Stimulated activated CD8-positive, alpha-beta memory T cell treated with anti-CD3 and anti-CD28 coated beads, Interleukin-2, amount 100 ng/mL, for 48 hours (primary cell): Measurements from ENCODE around the gene RXRG.
"Not testable (repeated sequence)": the region's sequence is repeated elsewhere in the genome, so short reads cannot be mapped to it uniquely, and the experiment has no call there.

Experiments used
- DNase-seq, 2 donors: peaks; one replicate each; pipeline ENCODE4 v3.0.0-alpha.2; 2020; ENCODE audit warnings: low read depth in 2 of 2

The RXRG gene

GRCh38 chr1:165444897-165445370 lies at the start of gene RXRG:
Gene RXRG (minus strand): TSS chr1:165445126. CDS start chr1:165444893, 233 bp downstream.
- peak; percentile 7 for DNase-seq

- DNase-seq, result no peak
Observed at GRCh38 chr1:165492845-165493373, 48.0 kb upstream of the RXRG start.

- DNase-seq, result no peak
Observed at GRCh38 chr1:165490175-165490574, 45.2 kb upstream of the RXRG start.

GRCh38 chr1:165487921-165488320 lies 43.0 kb upstream of the RXRG start:
- no peak for DNase-seq

- DNase-seq, result no peak
Observed at GRCh38 chr1:165486663-165487062, 41.7 kb upstream of the RXRG start.

GRCh38 chr1:165485716-165486115 lies 40.8 kb upstream of the RXRG start:
- DNase-seq, result no peak

GRCh38 chr1:165484532-165484931 lies 39.6 kb upstream of the RXRG start:
- DNase-seq, result no peak

- no peak for DNase-seq
Observed at GRCh38 chr1:165483412-165483811, 38.5 kb upstream of the RXRG start.

- peak in 1 of 2 donors; percentile 4 for DNase-seq
Observed at GRCh38 chr1:165481820-165482532, 37.0 kb upstream of the RXRG start.

- no peak for DNase-seq
Observed at GRCh38 chr1:165476776-165477175, 31.9 kb upstream of the RXRG start.

GRCh38 chr1:165474196-165474595 lies 29.3 kb upstream of the RXRG start:
- DNase-seq, result no peak

GRCh38 chr1:165473081-165473480 lies 28.2 kb upstream of the RXRG start:
- DNase-seq, result no peak

GRCh38 chr1:165468726-165469249 lies 23.9 kb upstream of the RXRG start:
- no peak for DNase-seq

GRCh38 chr1:165468253-165468652 lies 23.3 kb upstream of the RXRG start:
- no peak for DNase-seq

GRCh38 chr1:165467706-165468105 lies 22.8 kb upstream of the RXRG start:
- no peak for DNase-seq

- no peak for DNase-seq
Observed at GRCh38 chr1:165463978-165464377, 19.1 kb upstream of the RXRG start.

GRCh38 chr1:165459683-165460082 lies 14.8 kb upstream of the RXRG start:
- DNase-seq, result not testable (repeated sequence)

GRCh38 chr1:165456861-165457260 lies 11.9 kb upstream of the RXRG start:
- DNase-seq, result no peak

GRCh38 chr1:165456114-165456513 lies 11.2 kb upstream of the RXRG start:
- DNase-seq, result no peak

- no peak for DNase-seq
Observed at GRCh38 chr1:165455111-165455510, 10.2 kb upstream of the RXRG start.

- DNase-seq, result no peak
Observed at GRCh38 chr1:165454091-165454610, 9.2 kb upstream of the RXRG start.

GRCh38 chr1:165452336-165453130 lies 7.6 kb upstream of the RXRG start:
- no peak for DNase-seq
